Brain microvascular endothelial cell (primary cell): Measurements from ENCODE around the gene ANO10.

Experiments used
- DNase-seq: peaks from one replicate; pipeline ENCODE4 v3.0.0-alpha.2; 2020
- H3K27ac ChIP-seq: fragments of 250-450 bp; sonication (Bioruptor Pico); 2 replicates; pipeline ENCODE4 v1.5.1; 2020; ENCODE audit warnings: mild to moderate bottlenecking, moderate library complexity
- H3K27me3 ChIP-seq: fragments of 250-450 bp; sonication (Bioruptor Pico); replicated peaks from 2 replicates; pipeline ENCODE4 v1.5.1; 2020; ENCODE audit warnings: mild to moderate bottlenecking
- H3K36me3 ChIP-seq: fragments of 250-450 bp; sonication (Bioruptor Pico); replicated peaks from 2 replicates; pipeline ENCODE4 v1.5.1; 2020; ENCODE audit warnings: mild to moderate bottlenecking
- H3K4me3 ChIP-seq: 2 replicates; pipeline ENCODE4 v1.5.1; 2011; ENCODE audit warnings: low read depth, mild to moderate bottlenecking, control low read depth, low read length, moderate library complexity
- CTCF ChIP-seq: IDR thresholded peaks from 2 replicates; pipeline ENCODE4 v1.5.1; 2011; ENCODE audit warnings: low read depth, mild to moderate bottlenecking, moderate library complexity, low read length, control low read depth, inconsistent platforms; ENCODE audit errors: missing control alignments
- in situ Hi-C: cut with HindIII; loops from 2 replicates; pipeline ENCODE4 v1.10.0; 2017; ENCODE audit warnings: low sequenced_read_pairs, low pct_ligation_motif_present

Gene ANO10

GRCh38 chr3:43331381-43331780, 290.4 kb downstream of the ANO10 start:
- Histone ChIP-seq H3K4me3 (no peak overlapping the region), H3K27me3 (no peaks in the 10 kb centered on the region), H3K27ac (no peak overlapping the region), H3K36me3 (no peaks in the 10 kb centered on the region)
- in situ Hi-C loops = no loop called here
- no peak for TF ChIP-seq CTCF
- DNase-seq = no peak

- H3K27ac ChIP-seq = no peak overlapping the region
- H3K27me3 ChIP-seq = no peaks in the 10 kb centered on the region
- H3K36me3 ChIP-seq = no peaks in the 10 kb centered on the region
- TF ChIP-seq CTCF = no peak
- in situ Hi-C loops = no loop called here
- H3K4me3 ChIP-seq = no peak overlapping the region
- no peak for DNase-seq
These were observed 290.8 kb downstream of the ANO10 start for GRCh38 chr3:43330981-43331380.

- in situ Hi-C loops = no loop called here
- Histone ChIP-seq H3K36me3 (no peaks in the 10 kb centered on the region), H3K27me3 (no peaks in the 10 kb centered on the region), H3K4me3 (no peak overlapping the region), H3K27ac (no peak overlapping the region)
- DNase-seq = no peak
- TF ChIP-seq CTCF = no peak
These were observed 293.2 kb downstream of the ANO10 start for GRCh38 chr3:43328653-43329052.

GRCh38 chr3:43327582-43327979, 294.2 kb downstream of the ANO10 start:
- no peaks in the 10 kb centered on the region for H3K36me3 ChIP-seq
- no peak for TF ChIP-seq CTCF
- H3K4me3 ChIP-seq = no peak overlapping the region
- DNase-seq = no peak
- in situ Hi-C loops = no loop called here
- H3K27me3 ChIP-seq = no peaks in the 10 kb centered on the region
- H3K27ac ChIP-seq = no peak overlapping the region

- Histone ChIP-seq H3K4me3 (no peak overlapping the region), H3K27me3 (no peaks in the 10 kb centered on the region), H3K27ac (no peak overlapping the region), H3K36me3 (no peaks in the 10 kb centered on the region)
- no peak for DNase-seq
- in situ Hi-C loops = no loop called here
- TF ChIP-seq CTCF = no peak
These were observed 294.8 kb downstream of the ANO10 start for GRCh38 chr3:43326891-43327581.

- no peak for TF ChIP-seq CTCF
- DNase-seq = no peak
- in situ Hi-C loops = no loop called here
- Histone ChIP-seq H3K4me3 (no peak overlapping the region), H3K36me3 (no peaks in the 10 kb centered on the region), H3K27me3 (no peaks in the 10 kb centered on the region), H3K27ac (no peak overlapping the region)
These were observed 298.3 kb downstream of the ANO10 start for GRCh38 chr3:43323541-43323940.
